RWPE1 (cell line): Measurements from ENCODE around the gene SLC43A2.

Experiments used
- CTCF ChIA-PET: fragments of 350-600 bp; sonication (Branson Sonifier 250); formaldehyde crosslinking; extraction: SDS; loops from one replicate; lab custom pipeline; 2021; lab: Yijun Ruan, JAX
- POLR2A ChIA-PET: fragments of 400-600 bp; formaldehyde crosslinking; extraction: SDS; loops from one replicate; lab custom pipeline; 2020; ENCODE audit warnings: antibody characterized with exemption; ENCODE audit not compliant: low non-redundant PET; lab: Yijun Ruan, JAX
- DNase-seq: peaks from one replicate; pipeline ENCODE4 v3.0.0; 2012; ENCODE audit warnings: low spot score
- H3K27ac ChIP-seq: fragments of 450-650 bp; 2 replicates; pipeline ENCODE4 v1.5.1; 2017
- TF ChIP-seq, protein P1 (sequence below): fragments of 450-650 bp; conservative IDR thresholded peaks from 2 replicates; pipeline ENCODE4 v1.5.1; 2017; ENCODE audit warnings: low read depth, mild to moderate bottlenecking

The SLC43A2 gene

DNA sequence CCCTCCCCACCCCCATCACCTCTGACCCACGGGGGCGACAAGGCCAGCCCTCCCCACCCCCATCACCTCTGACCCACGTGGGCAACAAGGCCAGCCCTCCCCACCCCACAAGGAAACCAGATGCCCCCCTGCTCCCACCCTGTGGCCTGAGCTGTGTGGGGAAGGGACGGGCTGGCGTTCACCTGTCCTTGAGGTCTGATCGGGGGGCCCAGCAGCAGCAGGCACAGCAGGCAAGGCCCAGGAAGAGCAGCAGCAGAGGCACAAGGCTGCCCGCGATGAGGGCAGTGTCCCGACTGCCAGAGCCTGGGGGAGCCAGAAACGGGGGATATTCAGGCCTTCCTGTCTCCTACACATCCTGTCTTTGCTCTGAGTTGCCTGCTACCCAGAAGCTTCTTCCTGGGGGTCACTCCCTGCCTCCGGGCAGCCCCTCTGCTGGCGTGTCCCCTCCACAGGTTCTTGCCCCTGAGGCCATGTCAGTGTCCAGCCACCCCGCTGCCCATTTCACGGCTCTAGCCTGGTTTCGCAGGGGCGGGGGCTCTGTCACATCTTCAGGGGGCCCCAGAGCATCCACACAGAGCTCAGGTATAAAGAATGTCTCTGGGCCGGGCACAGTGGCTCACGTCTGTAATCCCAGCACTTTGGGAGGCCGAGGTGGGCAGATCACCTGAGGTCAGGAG lies 10.1 kb upstream of the SLC43A2 start:
- no peak overlapping the region for H3K27ac ChIP-seq
- ChIA-PET POLR2A (interaction anchor here (0.7 kb wide), 1 partner anchor 26 kb away, joined by 7 read pairs; no protein-coding TSS in a partner anchor), CTCF (interaction anchor here (1.6 to 1.8 kb wide), 2 partner anchors 9 to 10 kb away, joined by 6 to 10 read pairs; no protein-coding TSS in a partner anchor)
- DNase-seq: no peak
- TF ChIP-seq, protein P1, sequence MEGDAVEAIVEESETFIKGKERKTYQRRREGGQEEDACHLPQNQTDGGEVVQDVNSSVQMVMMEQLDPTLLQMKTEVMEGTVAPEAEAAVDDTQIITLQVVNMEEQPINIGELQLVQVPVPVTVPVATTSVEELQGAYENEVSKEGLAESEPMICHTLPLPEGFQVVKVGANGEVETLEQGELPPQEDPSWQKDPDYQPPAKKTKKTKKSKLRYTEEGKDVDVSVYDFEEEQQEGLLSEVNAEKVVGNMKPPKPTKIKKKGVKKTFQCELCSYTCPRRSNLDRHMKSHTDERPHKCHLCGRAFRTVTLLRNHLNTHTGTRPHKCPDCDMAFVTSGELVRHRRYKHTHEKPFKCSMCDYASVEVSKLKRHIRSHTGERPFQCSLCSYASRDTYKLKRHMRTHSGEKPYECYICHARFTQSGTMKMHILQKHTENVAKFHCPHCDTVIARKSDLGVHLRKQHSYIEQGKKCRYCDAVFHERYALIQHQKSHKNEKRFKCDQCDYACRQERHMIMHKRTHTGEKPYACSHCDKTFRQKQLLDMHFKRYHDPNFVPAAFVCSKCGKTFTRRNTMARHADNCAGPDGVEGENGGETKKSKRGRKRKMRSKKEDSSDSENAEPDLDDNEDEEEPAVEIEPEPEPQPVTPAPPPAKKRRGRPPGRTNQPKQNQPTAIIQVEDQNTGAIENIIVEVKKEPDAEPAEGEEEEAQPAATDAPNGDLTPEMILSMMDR: no peak

DNA sequence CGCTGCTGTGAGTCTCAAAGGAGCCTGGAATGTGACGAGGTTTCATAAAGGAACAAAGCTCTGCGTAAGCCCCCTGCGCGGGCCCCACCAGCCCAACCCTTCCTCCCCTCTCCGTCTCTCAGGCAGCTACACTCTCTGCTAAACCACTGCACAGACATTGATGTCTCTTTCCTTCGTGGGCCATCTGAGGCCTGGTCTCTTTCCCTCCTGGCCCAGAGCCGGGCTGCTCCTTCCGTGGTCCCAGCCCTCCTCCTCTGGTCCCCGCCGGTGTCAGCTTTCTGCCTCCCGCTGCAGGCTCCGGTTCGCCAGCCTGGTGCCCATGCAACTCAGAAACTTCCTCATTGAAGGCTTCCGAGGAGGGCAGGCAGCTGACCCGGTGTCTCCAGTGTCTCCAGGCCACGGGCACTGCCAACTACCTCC lies 9.5 kb upstream of the SLC43A2 start:
- no peak overlapping the region for H3K27ac ChIP-seq

DNA sequence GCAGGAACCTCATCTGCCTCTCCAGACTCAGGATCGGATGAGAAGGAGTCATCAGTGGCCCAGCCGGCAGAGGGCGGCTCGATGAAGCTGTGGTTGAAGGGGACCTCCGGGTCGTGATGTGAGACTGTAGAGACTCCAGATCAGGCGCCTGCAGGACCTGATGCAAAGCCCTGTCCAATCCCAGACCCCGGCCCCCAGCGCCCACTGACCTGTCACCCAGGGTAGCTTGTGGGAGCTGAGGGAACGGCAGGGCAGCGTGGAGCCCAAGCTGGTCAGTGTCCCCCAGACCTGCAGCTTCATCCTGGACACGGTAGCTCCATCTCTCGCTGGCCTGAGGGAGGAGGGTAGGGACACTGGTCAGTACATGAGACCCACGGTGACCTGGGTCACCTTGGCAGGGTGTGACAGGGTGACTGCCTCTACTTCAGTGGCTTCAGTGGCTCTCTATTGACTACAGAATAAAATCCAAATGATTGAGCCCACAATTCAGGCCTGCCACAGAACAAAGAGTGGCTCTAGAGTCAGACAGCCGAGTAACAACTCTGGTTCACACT lies 8.2 kb upstream of the SLC43A2 start:
- ChIA-PET CTCF (no interaction called here), POLR2A (interaction anchor here (0.6 kb wide), 1 partner anchor 174 kb away, joined by 3 read pairs; no protein-coding TSS in a partner anchor)
- H3K27ac ChIP-seq: no peak overlapping the region
- TF ChIP-seq, protein P1: no peak
- no peak for DNase-seq

More for the DNA sequence above, 9.5 kb upstream of the SLC43A2 start:
- POLR2A ChIA-PET: no interaction called here
- CTCF ChIA-PET: interaction anchor here (1.6 to 1.8 kb wide), 2 partner anchors 8 to 11 kb away, joined by 6 to 10 read pairs; no protein-coding TSS in a partner anchor
- TF ChIP-seq, protein P1: no peak
- no peak for DNase-seq

DNA sequence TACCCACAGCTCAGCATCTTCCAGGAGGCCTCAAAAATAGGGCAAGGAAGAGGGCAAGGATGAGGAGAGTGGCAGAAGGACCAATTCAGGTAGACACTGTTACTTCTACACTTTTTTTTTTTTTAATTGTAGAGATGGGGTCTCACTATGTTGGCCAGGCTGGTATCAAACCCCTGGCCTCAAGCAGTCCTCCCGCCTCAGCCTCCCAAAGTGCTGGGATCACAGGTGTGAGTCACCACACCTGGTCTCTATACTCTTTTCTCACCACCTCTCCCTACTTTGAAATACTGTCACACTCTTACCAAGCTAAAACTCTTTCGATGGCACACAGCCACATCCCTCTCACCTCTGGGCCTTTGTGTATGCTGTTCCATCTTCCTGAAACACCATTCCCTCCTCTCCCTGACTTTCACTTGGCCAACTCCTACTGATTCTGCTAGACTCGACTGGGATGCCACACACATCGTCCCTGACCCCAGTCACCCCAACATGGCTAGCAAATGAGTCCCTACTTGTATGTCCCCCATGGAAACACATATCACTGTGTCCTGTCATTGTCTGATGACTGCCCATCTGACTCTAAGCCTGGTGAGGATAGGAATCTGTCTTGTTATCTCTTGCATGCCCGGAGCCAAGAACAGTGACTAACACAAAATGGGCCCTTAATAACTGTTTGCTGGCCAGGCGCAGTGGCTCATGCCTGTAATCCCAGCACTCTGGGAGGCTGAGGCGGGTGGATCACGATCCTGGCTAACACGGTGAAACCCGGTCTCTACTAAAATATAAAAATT lies 7.2 kb upstream of the SLC43A2 start:
- DNase-seq: no peak
- CTCF ChIA-PET: interaction anchor here (1.2 kb wide), 1 partner anchor 61 kb away, joined by 4 read pairs; no protein-coding TSS in a partner anchor
- POLR2A ChIA-PET: no interaction called here
- no peak overlapping the region for H3K27ac ChIP-seq
- TF ChIP-seq, protein P1: no peak

DNA sequence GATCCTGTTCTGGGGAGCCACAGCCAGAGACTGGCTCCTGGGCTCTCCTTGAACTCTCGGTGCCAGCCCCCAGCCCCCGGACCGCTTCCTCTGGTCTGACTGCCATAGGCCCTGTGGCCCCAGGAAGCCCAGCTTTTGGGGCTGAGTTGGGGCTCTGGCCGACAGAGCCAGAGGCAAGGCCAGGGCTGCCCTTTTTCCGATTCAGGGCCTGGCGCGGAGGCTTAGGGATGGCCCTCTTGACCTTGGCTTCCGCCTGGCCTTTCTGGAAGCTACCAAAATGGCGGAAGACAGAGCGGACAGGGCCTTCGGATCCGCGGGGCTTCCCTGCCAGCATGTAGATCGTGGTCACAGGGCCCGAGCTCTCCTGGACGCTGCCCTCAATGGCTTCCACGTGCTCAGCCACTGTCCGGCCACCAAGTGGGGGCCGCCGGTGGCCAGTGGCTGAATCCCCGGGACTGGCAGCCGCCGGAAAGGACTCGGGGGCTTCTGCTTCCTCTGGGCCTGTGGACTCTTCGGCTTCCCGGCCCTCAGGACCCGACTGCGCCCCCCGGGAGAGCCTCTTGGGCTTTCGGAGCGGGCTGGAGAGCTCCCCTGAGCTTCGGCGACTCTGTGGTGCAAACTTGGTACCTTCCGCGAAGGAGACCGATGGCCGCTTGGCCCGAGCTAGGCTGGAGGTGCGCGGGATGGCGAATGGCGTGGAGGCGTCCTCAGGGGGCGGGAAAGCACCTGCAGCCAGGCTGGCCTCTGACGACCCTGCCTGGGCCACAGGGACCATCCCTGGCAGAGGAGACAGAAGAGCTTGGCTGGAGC lies 6.4 kb upstream of the SLC43A2 start:
- no peak overlapping the region for H3K27ac ChIP-seq
- TF ChIP-seq, protein P1: no peak
- ChIA-PET CTCF (interaction anchor here (0.7 to 1.2 kb wide), 2 partner anchors 61 to 583 kb away, joined by 4 to 5 read pairs; no protein-coding TSS in a partner anchor), POLR2A (no interaction called here)
- no peak for DNase-seq
